ENCODE data around the gene ZSCAN4.

The ZSCAN4 gene

GRCh38 chr19:57708641-57709361, 40.1 kb downstream of the ZSCAN4 start, which contains the start of gene ZNF154:
Gene ZNF154, minus strand, starts transcription at chr19:57709204. Its CDS starts 233 bp downstream, at chr19:57708971.
- Histone ChIP-seq H3K79me2 (ENCODE audit: low read length) (no peaks in the 10 kb centered on the region), H3F3A (ENCODE audit: insufficient read depth, low read length) (no peaks in the 10 kb centered on the region), H3K27ac (ENCODE audit: low read length) (no peak within 1 kb of the TSS), H3K4me3 (ENCODE audit: low read length) (no peak within 1 kb of the TSS; the same call in 1 of the 2 replicates), H3K4me2 (ENCODE audit: low read depth, low read length) (no peak within 1 kb of the TSS), H2AFZ (ENCODE audit: low read length) (no peak within 1 kb of the TSS), H4K20me1 (ENCODE audit: insufficient read depth, low read length) (no peaks in the 10 kb centered on the region), H3K27me3 (replicated peaks; ENCODE audit: insufficient read depth, low read length) (no peaks in the 10 kb centered on the region), H3K4me1 (ENCODE audit: low read length) (no peaks in the 10 kb centered on the region), H3K9ac (ENCODE audit: low read length) (no peak within 1 kb of the TSS), H3K36me3 (replicated peaks; ENCODE audit: insufficient read depth, low read length) (no peaks in the 10 kb centered on the region), H3K9me3 (replicated peaks; ENCODE audit: insufficient read depth, low read length) (no peaks in the 10 kb centered on the region), H3K9me2 (replicated peaks; ENCODE audit: insufficient read depth, low read length) (no peaks in the 10 kb centered on the region)
- TF ChIP-seq CTCF (IDR thresholded peaks at IDR 0.05; ENCODE audit: low read length) = no peak
- no peak for TF ChIP-seq EZH2phosphoT487 (IDR thresholded peaks at IDR 0.05; ENCODE audit: low read length)
- TF ChIP-seq EZH2 (optimal IDR thresholded peaks at IDR 0.05; ENCODE audit: low read depth, low read length) = no peak
- no peak for DNase-seq

GRCh38 chr19:57709616-57710015, 40.9 kb downstream of the ZSCAN4 start:
- no peaks in the 10 kb centered on the region for H3K4me1 ChIP-seq (ENCODE audit: low read length)
- H3K9me3 ChIP-seq (replicated peaks; ENCODE audit: insufficient read depth, low read length) = no peaks in the 10 kb centered on the region
- no peaks in the 10 kb centered on the region for H4K20me1 ChIP-seq (ENCODE audit: insufficient read depth, low read length)
- H3K27ac ChIP-seq (ENCODE audit: low read length) = no peak overlapping the region
- no peaks in the 10 kb centered on the region for H3K36me3 ChIP-seq (replicated peaks; ENCODE audit: insufficient read depth, low read length)
- H3K4me3 ChIP-seq (ENCODE audit: low read length) = no peak overlapping the region
- no peaks in the 10 kb centered on the region for H3K9me2 ChIP-seq (replicated peaks; ENCODE audit: insufficient read depth, low read length)
- H3K79me2 ChIP-seq (ENCODE audit: low read length) = no peaks in the 10 kb centered on the region
- H3K4me2 ChIP-seq (ENCODE audit: low read depth, low read length) = no peak overlapping the region
- no peak for DNase-seq
- no peaks in the 10 kb centered on the region for H3F3A ChIP-seq (ENCODE audit: insufficient read depth, low read length)
- H2AFZ ChIP-seq (ENCODE audit: low read length) = no peak overlapping the region
- TF ChIP-seq EZH2phosphoT487 (IDR thresholded peaks at IDR 0.05; ENCODE audit: low read length) (no peak), EZH2 (optimal IDR thresholded peaks at IDR 0.05; ENCODE audit: low read depth, low read length) (no peak), CTCF (IDR thresholded peaks at IDR 0.05; ENCODE audit: low read length) (no peak)
- H3K9ac ChIP-seq (ENCODE audit: low read length) = no peak overlapping the region
- H3K27me3 ChIP-seq (replicated peaks; ENCODE audit: insufficient read depth, low read length) = no peaks in the 10 kb centered on the region

DNA sequence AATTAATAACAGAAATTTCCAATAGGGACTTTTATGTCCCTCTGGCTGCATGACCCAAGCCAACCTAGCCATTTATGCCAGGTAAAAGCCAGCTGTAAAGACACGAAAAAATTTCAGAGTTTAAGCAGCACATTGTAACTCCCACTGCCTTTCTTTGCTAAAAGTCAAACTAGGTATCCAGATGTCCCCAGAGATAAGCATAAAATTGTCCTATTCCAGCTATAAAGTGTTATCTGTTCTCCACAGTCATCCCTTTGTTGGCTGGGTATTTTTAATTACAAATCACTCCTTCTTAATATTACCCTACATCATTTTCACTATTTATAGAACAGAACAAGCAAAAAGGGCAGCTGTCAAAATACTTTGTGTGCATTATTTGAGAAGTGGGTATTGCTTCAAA, 43.5 kb downstream of the ZSCAN4 start:
- Histone ChIP-seq H3K27ac (ENCODE audit: low read length) (no peak overlapping the region), H3K9me2 (replicated peaks; ENCODE audit: insufficient read depth, low read length) (no peaks in the 10 kb centered on the region), H4K20me1 (ENCODE audit: insufficient read depth, low read length) (no peaks in the 10 kb centered on the region), H3K9me3 (replicated peaks; ENCODE audit: insufficient read depth, low read length) (no peaks in the 10 kb centered on the region), H3K79me2 (ENCODE audit: low read length) (no peaks in the 10 kb centered on the region), H3F3A (ENCODE audit: insufficient read depth, low read length) (no peaks in the 10 kb centered on the region), H2AFZ (ENCODE audit: low read length) (no peak overlapping the region), H3K27me3 (replicated peaks; ENCODE audit: insufficient read depth, low read length) (no peaks in the 10 kb centered on the region), H3K4me2 (ENCODE audit: low read depth, low read length) (no peak overlapping the region), H3K4me1 (ENCODE audit: low read length) (no peaks in the 10 kb centered on the region), H3K4me3 (ENCODE audit: low read length) (no peak overlapping the region), H3K36me3 (replicated peaks; ENCODE audit: insufficient read depth, low read length) (no peaks in the 10 kb centered on the region), H3K9ac (ENCODE audit: low read length) (no peak overlapping the region)
- DNase-seq = no peak
- no peak for TF ChIP-seq CTCF (IDR thresholded peaks at IDR 0.05; ENCODE audit: low read length)

Measured in MM.1S (cell line).